Measurements from ENCODE around the gene MYO18A.
"Not testable (repeated sequence)": the region's sequence is repeated elsewhere in the genome, so short reads cannot be mapped to it uniquely, and the experiment has no call there.

MYO18A gene

GRCh38 chr17:29180034-29180787 is at the start of gene MYO18A:
Gene MYO18A, minus strand, starts transcription at chr17:29180398. Its CDS starts 13,458 bp downstream, at chr17:29166940.
- DNase-seq (ENCODE audit: low spot score): peak; percentile 73

GRCh38 chr17:29225396-29225795 is 45.2 kb upstream of the MYO18A start:
- no peak for DNase-seq (ENCODE audit: low spot score)

GRCh38 chr17:29221338-29221737 is 41.1 kb upstream of the MYO18A start:
- not testable (repeated sequence) for DNase-seq (ENCODE audit: low spot score)

GRCh38 chr17:29219378-29220047 is 39.3 kb upstream of the MYO18A start:
- DNase-seq (ENCODE audit: low spot score): peak; percentile 72

GRCh38 chr17:29216856-29217255 is 36.7 kb upstream of the MYO18A start:
- no peak for DNase-seq (ENCODE audit: low spot score)

- no peak for DNase-seq (ENCODE audit: low spot score)
These were observed 36.0 kb upstream of the MYO18A start for GRCh38 chr17:29216181-29216580.

- no peak for DNase-seq (ENCODE audit: low spot score)
These were observed 35.5 kb upstream of the MYO18A start for GRCh38 chr17:29215717-29216116.

GRCh38 chr17:29215174-29215573 is 35.0 kb upstream of the MYO18A start:
- no peak for DNase-seq (ENCODE audit: low spot score)

- DNase-seq (ENCODE audit: low spot score): no peak
These were observed 34.3 kb upstream of the MYO18A start for GRCh38 chr17:29214215-29215146.

GRCh38 chr17:29212681-29213121 is 32.5 kb upstream of the MYO18A start:
- no peak for DNase-seq (ENCODE audit: low spot score)

GRCh38 chr17:29212094-29212631 is 32.0 kb upstream of the MYO18A start:
- no peak for DNase-seq (ENCODE audit: low spot score)

- DNase-seq (ENCODE audit: low spot score): no peak
These were observed 30.7 kb upstream of the MYO18A start for GRCh38 chr17:29210879-29211278.

GRCh38 chr17:29209073-29209472 is 28.9 kb upstream of the MYO18A start:
- no peak for DNase-seq (ENCODE audit: low spot score)

- DNase-seq (ENCODE audit: low spot score): no peak
These were observed 27.8 kb upstream of the MYO18A start for GRCh38 chr17:29207975-29208374.

- DNase-seq (ENCODE audit: low spot score): no peak
These were observed 24.8 kb upstream of the MYO18A start for GRCh38 chr17:29205047-29205446.

GRCh38 chr17:29204068-29204804 is 24.0 kb upstream of the MYO18A start:
- DNase-seq (ENCODE audit: low spot score): not testable (repeated sequence)

- no peak for DNase-seq (ENCODE audit: low spot score)
These were observed 17.5 kb upstream of the MYO18A start for GRCh38 chr17:29197516-29198272.

- DNase-seq (ENCODE audit: low spot score): no peak
These were observed 16.7 kb upstream of the MYO18A start for GRCh38 chr17:29196769-29197515.

- DNase-seq (ENCODE audit: low spot score): no peak
These were observed 15.4 kb upstream of the MYO18A start for GRCh38 chr17:29195465-29196081.

Data from CD4-positive, alpha-beta T cell treated with Interleukin-15 for 4 hours (primary cell).